Endodermal cell (in vitro differentiated cells): ENCODE results near the gene DCN. TPM values are rescaled to one million over a fixed set of nuclear protein-coding genes. Genes with fewer than 3 reads are reported as not detected.

Experiments
- DNase-seq: peaks from one replicate; pipeline ENCODE4 v3.0.0-alpha.2; 2017
- H3K27ac ChIP-seq: 2 replicates; pipeline ENCODE4 v1.5.1; 2013; ENCODE audit warnings: mild to moderate bottlenecking, low read depth, low read length, moderate library complexity
- H3K27me3 ChIP-seq: 2 replicates; pipeline ENCODE4 v1.6.1; 2013; ENCODE audit warnings: mild to moderate bottlenecking, low read length, moderate library complexity; ENCODE audit not compliant: insufficient read depth, control insufficient read depth, poor library complexity, severe bottlenecking
- H3K36me3 ChIP-seq: 2 replicates; pipeline ENCODE4 v1.7.0; 2013; ENCODE audit warnings: mild to moderate bottlenecking, low read length, moderate library complexity; ENCODE audit not compliant: control insufficient read depth, insufficient read depth
- H3K4me1 ChIP-seq: one replicate; pipeline ENCODE4 v1.7.0; 2013; ENCODE audit warnings: low read length; ENCODE audit not compliant: control insufficient read depth, insufficient read depth
- H3K4me3 ChIP-seq: 2 replicates; pipeline ENCODE4 v1.5.1; 2013; ENCODE audit warnings: mild to moderate bottlenecking, low read length, moderate library complexity
- H3K9ac ChIP-seq: 2 replicates; pipeline ENCODE4 v1.6.1; 2013; ENCODE audit warnings: mild to moderate bottlenecking, low read length, moderate library complexity; ENCODE audit not compliant: poor library complexity, severe bottlenecking; ENCODE audit errors: extremely low read depth
- H3K9me3 ChIP-seq: 2 replicates; pipeline ENCODE4 v1.6.1; 2013; ENCODE audit warnings: mild to moderate bottlenecking, low read length, moderate library complexity; ENCODE audit not compliant: control insufficient read depth
- H3K27ac Mint-ChIP-seq: 2 replicates; pipeline ENCODE4 v1.8.0; 2020; ENCODE audit warnings: mixed read lengths
- H3K27me3 Mint-ChIP-seq: 2 replicates; pipeline ENCODE4 v1.8.0; 2021; ENCODE audit warnings: mild to moderate bottlenecking, mixed read lengths; ENCODE audit not compliant: insufficient read depth
- H3K36me3 Mint-ChIP-seq: 2 replicates; pipeline ENCODE4 v1.8.0; 2020; ENCODE audit warnings: low read depth, mixed read lengths
- H3K4me1 Mint-ChIP-seq: 2 replicates; pipeline ENCODE4 v1.8.0; 2020; ENCODE audit warnings: mixed read lengths
- H3K4me3 Mint-ChIP-seq: 2 replicates; pipeline ENCODE4 v1.8.0; 2020; ENCODE audit warnings: mild to moderate bottlenecking, moderate library complexity, mixed read lengths
- H3K9me3 Mint-ChIP-seq: 2 replicates; pipeline ENCODE4 v1.8.0; 2020; ENCODE audit warnings: mild to moderate bottlenecking, mixed read lengths
- CTCF ChIP-seq: fragments of 200-600 bp; sonication (generic); conservative IDR thresholded peaks from 2 replicates; pipeline ENCODE4 v1.5.0; 2021; ENCODE audit warnings: antibody characterized with exemption, mild to moderate bottlenecking
- WGBS, 2 experiments: methylation state at CpG; one replicate each; pipeline versions ENCODE4 v1.1.5 to v1.1.7; 2013; ENCODE audit warnings: missing lambda C conversion rate in 2 of 2, mixed read lengths in 1 of 2; ENCODE audit not compliant: insufficient coverage in 1 of 2, insufficient read length in 1 of 2; 5-methylcytosine and 5-hydroxymethylcytosine counted together
- total RNA-seq, 2 donors: library from RNA; stranded (reverse); fragmentation: NEBNext Ultra II Directional in 1 of 2; extraction: Animal tissue kit (Norgen Biotek cat#: 25700) in 1 of 2; gene quantifications; 2 replicates in 1 of 2; 3 replicates in 1 of 2; pipeline ENCODE4 v1.2.1, GENCODE V29; 2021

Gene DCN
- total RNA-seq, 2 donors from 2014 or later: not detected

GRCh38 chr12:91123236-91123916, 59.2 kb downstream of the DCN start:
- Mint-ChIP-seq H3K27me3 (no peaks in the 10 kb centered on the region), H3K36me3 (no peaks in the 10 kb centered on the region), H3K9me3 (no peaks in the 10 kb centered on the region), H3K4me3 (no peak overlapping the region), H3K27ac (no peak overlapping the region), H3K4me1 (peaks cover 19% of the 10 kb centered on the region)
- Histone ChIP-seq H3K9ac (no peak overlapping the region), H3K27me3 (no peaks in the 10 kb centered on the region), H3K4me3 (no peak overlapping the region), H3K27ac (no peak overlapping the region), H3K4me1 (no peaks in the 10 kb centered on the region), H3K9me3 (no peaks in the 10 kb centered on the region), H3K36me3 (no peaks in the 10 kb centered on the region)
- TF ChIP-seq CTCF: no peak
- WGBS, 2 experiments: 90 to 100% methylated on average over 2 to 4 of the region's 5 CpGs
- no peak for DNase-seq

- DNase-seq: no peak
- no peaks in the 10 kb centered on the region for H3K4me1 ChIP-seq
- Mint-ChIP-seq H3K9me3 (no peaks in the 10 kb centered on the region), H3K36me3 (no peaks in the 10 kb centered on the region), H3K4me3 (no peak overlapping the region), H3K27me3 (no peaks in the 10 kb centered on the region), H3K4me1 (peaks cover 14% of the 10 kb centered on the region), H3K27ac (no peak overlapping the region)
- H3K36me3 ChIP-seq: no peaks in the 10 kb centered on the region
- H3K4me3 ChIP-seq: no peak overlapping the region
- TF ChIP-seq CTCF: no peak
- H3K27ac ChIP-seq: no peak overlapping the region
- no peaks in the 10 kb centered on the region for H3K27me3 ChIP-seq
- H3K9ac ChIP-seq: no peak overlapping the region
- H3K9me3 ChIP-seq: no peaks in the 10 kb centered on the region
These were observed 61.8 kb downstream of the DCN start for GRCh38 chr12:91120781-91121180.

GRCh38 chr12:91119089-91119488, 63.5 kb downstream of the DCN start:
- no peaks in the 10 kb centered on the region for H3K27me3 Mint-ChIP-seq
- Histone ChIP-seq H3K36me3 (no peaks in the 10 kb centered on the region), H3K27ac (no peak overlapping the region), H3K9ac (no peak overlapping the region), H3K4me1 (no peaks in the 10 kb centered on the region), H3K9me3 (no peaks in the 10 kb centered on the region), H3K4me3 (no peak overlapping the region), H3K27me3 (no peaks in the 10 kb centered on the region)
- no peak for DNase-seq
- no peak overlapping the region for H3K27ac Mint-ChIP-seq
- no peak for TF ChIP-seq CTCF
- no peaks in the 10 kb centered on the region for H3K9me3 Mint-ChIP-seq
- H3K36me3 Mint-ChIP-seq: no peaks in the 10 kb centered on the region
- no peak overlapping the region for H3K4me3 Mint-ChIP-seq
- H3K4me1 Mint-ChIP-seq: peaks cover 14% of the 10 kb centered on the region
- 80% methylated on average over 1 of the region's 1 CpG; no CpG with 5 or more reads in 1 of the 2 experiments for WGBS, 2 experiments
